Pancreas (tissue), 10 donors: ENCODE measurements around the gene ST6GALNAC2. TPM values are rescaled to one million over a fixed set of nuclear protein-coding genes. Genes with fewer than 3 reads are reported as not detected.

Experiments
- ATAC-seq, 4 donors: fragments of 200-7000 bp; cut with Tn5 transposase; one replicate each; pipeline versions ENCODE4 v1.8.0 to v1.9.1; 2020; ENCODE audit warnings: mild to moderate bottlenecking in 4 of 4, moderate library complexity in 4 of 4
- DNase-seq, 6 donors: peaks; one replicate each; pipeline ENCODE4 v3.0.0-alpha.2; 2020
- FAIRE-seq: peaks from 2 replicates; lab custom pipeline; 2012; peaks lifted over from hg19 to GRCh38; lab: Jason Lieb, UNC
- H3K27ac ChIP-seq, 4 donors: fragments of 200-600 bp; sonication (generic); 1 replicate in 3 of 4; 2 replicates in 1 of 4; pipeline versions ENCODE4 v1.5.0 to v1.8.0; 2020
- H3K27me3 ChIP-seq, 4 donors: fragments of 200-600 bp; one replicate each; pipeline ENCODE4 v1.8.0; 2021
- H3K36me3 ChIP-seq, 3 donors: fragments of 200-600 bp; sonication (generic) in 1 of 3; one replicate each; pipeline versions ENCODE4 v1.5.0 to v1.8.0; 2020 to 2021
- H3K4me1 ChIP-seq, 3 donors: fragments of 200-600 bp; one replicate each; pipeline ENCODE4 v1.8.0; 2021
- H3K4me3 ChIP-seq, 4 donors: fragments of 200-600 bp; sonication (generic) in 2 of 4; one replicate each; pipeline versions ENCODE4 v1.5.0 to v1.8.0; 2020 to 2021
- H3K9me3 ChIP-seq, 4 donors: fragments of 200-600 bp; one replicate each; pipeline ENCODE4 v1.8.0; 2021
- WGBS, 2 donors: extraction: QIAGEN DNeasy Blood & Tissue Kit; methylation state at CpG; one replicate each; pipeline ENCODE4 v1.1.7; 2013; 5-methylcytosine and 5-hydroxymethylcytosine counted together
- intact Hi-C, 3 donors: fragments of 100-400 bp; cut with DNase I; formaldehyde crosslinking; loops; one replicate each; pipeline versions ENCODE4 v1.11.1 to v1.14.2; 2022
- polyA plus RNA-seq, 2 donors: library from polyadenylated mRNA; stranded (reverse); fragments of 200-250 nt; gene quantifications; one replicate each; pipeline ENCODE4 v1.2.3, GENCODE V29; 2013
- total RNA-seq, 6 donors: library from RNA; stranded (reverse); fragmentation: NEBNext Ultra II Directional in 4 of 6; extraction: Animal tissue kit (Norgen Biotek cat#: 25700) in 4 of 6; gene quantifications; one replicate each; pipeline versions ENCODE4 v1.2.1 to v1.2.4, GENCODE V29; 2021 to 2023
- TF ChIP-seq, protein P1 (sequence below), 4 donors: fragments of 200-600 bp; sonication (generic) in 3 of 4; IDR thresholded peaks; one replicate each; pipeline versions ENCODE4 v1.5.0 to v1.8.0; 2021; ENCODE audit warnings: antibody characterized with exemption in 4 of 4
- donor health status: healthy with polysubstance abuse.
- donor health status: DM: no; HTN: no; CAD: no; lungs with moderate emphysema.
- donor health status: DM: no; HTN: no; CAD: no.
- donor health status: control.
- donor health status: control.
- donor health status: Bipolar disorder and iron deficiency.
- donor health status: DM: yes; HTN: yes; CAD: no.
- donor health status: DM: no; HTN: no; CAD: no.
- donor health status: DM: no; HTN: no; CAD: no.
- donor health status: DM: yes; HTN: yes; CAD: no.

Gene ST6GALNAC2
- total and polyA plus RNA-seq, 8 donors: 5.0 to 15.0 (median 6.9) TPM

DNA sequence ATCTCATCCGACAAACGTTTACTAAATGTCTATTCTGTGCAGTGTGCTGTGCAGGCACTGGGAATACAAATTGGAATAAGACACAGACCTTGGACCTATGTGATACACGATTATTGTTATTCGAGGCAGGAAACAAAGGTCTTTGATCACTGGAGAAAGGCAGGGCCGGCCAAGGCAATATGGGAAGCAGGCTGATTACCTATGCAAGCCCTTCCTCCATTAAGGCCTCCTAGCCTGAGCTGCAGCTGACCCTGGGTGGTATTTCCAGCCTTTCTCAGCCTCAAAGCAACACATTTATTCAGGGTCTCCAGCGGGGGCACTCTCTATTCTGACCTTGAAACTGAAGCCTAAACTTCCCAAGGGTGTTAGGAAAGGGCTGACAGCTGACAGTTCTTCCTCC is 44.5 kb upstream of the ST6GALNAC2 start:
- Histone ChIP-seq H3K36me3 (no peaks in the 10 kb centered on the region), H3K4me3 (no peak overlapping the region), H3K9me3 (no peaks in the 10 kb centered on the region), H3K27me3 (no peaks in the 10 kb centered on the region), H3K27ac (no peak overlapping the region), H3K4me1 (no peaks in the 10 kb centered on the region)
- FAIRE-seq (no peak), ATAC-seq (no peak), DNase-seq (no peak)
- 62 to 70% methylated on average over 6 of the region's 6 CpGs for WGBS, 2 donors
- TF ChIP-seq, protein P1, sequence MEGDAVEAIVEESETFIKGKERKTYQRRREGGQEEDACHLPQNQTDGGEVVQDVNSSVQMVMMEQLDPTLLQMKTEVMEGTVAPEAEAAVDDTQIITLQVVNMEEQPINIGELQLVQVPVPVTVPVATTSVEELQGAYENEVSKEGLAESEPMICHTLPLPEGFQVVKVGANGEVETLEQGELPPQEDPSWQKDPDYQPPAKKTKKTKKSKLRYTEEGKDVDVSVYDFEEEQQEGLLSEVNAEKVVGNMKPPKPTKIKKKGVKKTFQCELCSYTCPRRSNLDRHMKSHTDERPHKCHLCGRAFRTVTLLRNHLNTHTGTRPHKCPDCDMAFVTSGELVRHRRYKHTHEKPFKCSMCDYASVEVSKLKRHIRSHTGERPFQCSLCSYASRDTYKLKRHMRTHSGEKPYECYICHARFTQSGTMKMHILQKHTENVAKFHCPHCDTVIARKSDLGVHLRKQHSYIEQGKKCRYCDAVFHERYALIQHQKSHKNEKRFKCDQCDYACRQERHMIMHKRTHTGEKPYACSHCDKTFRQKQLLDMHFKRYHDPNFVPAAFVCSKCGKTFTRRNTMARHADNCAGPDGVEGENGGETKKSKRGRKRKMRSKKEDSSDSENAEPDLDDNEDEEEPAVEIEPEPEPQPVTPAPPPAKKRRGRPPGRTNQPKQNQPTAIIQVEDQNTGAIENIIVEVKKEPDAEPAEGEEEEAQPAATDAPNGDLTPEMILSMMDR (IDR thresholded peaks at IDR 0.05): no peak
- intact Hi-C loops: no loop called here

DNA sequence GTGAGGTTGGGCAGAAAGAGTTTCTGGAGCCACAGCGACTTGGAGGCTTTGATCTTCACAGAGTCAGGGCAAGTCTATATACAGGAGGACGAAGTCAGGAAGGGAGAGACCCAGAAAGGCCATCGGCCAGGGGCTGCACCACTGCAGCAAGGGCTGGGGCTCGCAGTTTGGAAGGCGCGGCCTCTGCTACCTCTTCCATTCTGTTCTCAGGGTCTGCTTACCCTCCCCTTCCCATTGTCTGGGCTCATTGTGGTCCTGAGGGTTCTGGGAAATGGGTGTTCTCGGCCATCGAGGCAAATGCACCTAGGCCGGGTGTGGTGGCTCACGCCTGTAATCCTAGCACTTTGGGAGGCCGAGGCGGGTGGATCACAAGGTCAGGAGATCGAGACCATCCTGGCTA is 41.9 kb upstream of the ST6GALNAC2 start:
- Histone ChIP-seq H3K9me3 (no peaks in the 10 kb centered on the region), H3K4me3 (no peak overlapping the region), H3K27ac (no peak overlapping the region), H3K36me3 (no peaks in the 10 kb centered on the region), H3K4me1 (no peaks in the 10 kb centered on the region), H3K27me3 (no peaks in the 10 kb centered on the region)
- intact Hi-C loops: loop anchor here in 2 of 3 donors (5.0 to 10.0 kb wide), 2 partner anchors 103 to 105 kb away; no protein-coding TSS in a partner anchor
- no peak for FAIRE-seq
- WGBS, 2 donors: 87 to 90% methylated on average over 9 to 12 of the region's 13 CpGs
- no peak for ATAC-seq
- DNase-seq: no peak
- TF ChIP-seq, protein P1 (IDR thresholded peaks at IDR 0.05): no peak

DNA sequence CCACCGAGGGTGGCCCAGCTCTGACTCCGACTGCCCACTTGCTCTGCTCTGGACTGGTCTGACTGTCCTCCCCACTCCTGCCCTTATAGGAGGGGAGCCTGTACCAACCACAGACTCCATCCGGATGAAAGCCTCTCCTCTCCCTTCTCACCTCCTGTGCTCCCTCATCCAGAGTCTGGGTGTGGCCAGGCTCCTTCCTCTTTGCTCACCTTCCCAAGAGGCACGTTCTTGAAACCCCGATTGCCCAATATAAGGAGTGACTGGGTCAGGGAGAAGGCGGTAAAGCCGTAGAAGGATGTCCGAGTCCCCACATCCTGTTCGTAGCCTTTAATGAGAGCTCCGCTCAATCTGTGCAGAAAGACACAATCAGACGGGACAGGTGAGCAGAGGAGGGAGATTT is 40.8 kb upstream of the ST6GALNAC2 start:
- ATAC-seq: no peak
- TF ChIP-seq, protein P1 (IDR thresholded peaks at IDR 0.05): no peak
- no peak for DNase-seq
- Histone ChIP-seq H3K27me3 (no peaks in the 10 kb centered on the region), H3K9me3 (no peaks in the 10 kb centered on the region), H3K4me3 (no peak overlapping the region), H3K36me3 (no peaks in the 10 kb centered on the region), H3K27ac (no peak overlapping the region), H3K4me1 (no peaks in the 10 kb centered on the region)
- intact Hi-C loops: loop anchor here in 2 of 3 donors (5.0 to 10.0 kb wide), 2 partner anchors 102 to 104 kb away; no protein-coding TSS in a partner anchor
- WGBS, 2 donors: 66 to 78% methylated on average over 9 to 11 of the region's 11 CpGs
- FAIRE-seq: no peak

DNA sequence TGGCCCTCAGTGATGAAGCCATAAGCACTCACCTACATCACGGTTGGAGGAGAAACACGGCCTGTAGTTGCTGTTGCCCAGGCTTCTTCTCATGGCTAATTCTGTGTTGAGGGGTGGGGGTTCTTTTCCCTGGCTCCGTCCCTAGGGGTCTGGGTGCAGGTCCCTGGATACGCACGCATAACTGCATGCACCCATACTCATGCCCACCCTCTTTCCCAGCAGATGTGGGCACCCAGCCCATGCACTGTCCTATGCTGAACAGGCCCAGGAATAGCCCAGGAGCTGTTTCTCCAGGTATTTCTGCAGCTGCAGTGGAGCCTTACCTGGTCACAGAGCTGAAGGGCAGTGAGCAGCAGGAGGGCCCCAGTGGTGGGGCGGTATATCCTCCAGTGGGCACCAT is 39.8 kb upstream of the ST6GALNAC2 start:
- H3K27ac ChIP-seq: no peak overlapping the region
- H3K4me3 ChIP-seq: no peak overlapping the region
- 75 to 78% methylated on average over 6 of the region's 6 CpGs for WGBS, 2 donors
- FAIRE-seq: no peak
- no peak for DNase-seq
- TF ChIP-seq, protein P1 (IDR thresholded peaks at IDR 0.05): no peak
- no peaks in the 10 kb centered on the region for H3K36me3 ChIP-seq
- no peak for ATAC-seq
- H3K9me3 ChIP-seq: no peaks in the 10 kb centered on the region
- no peaks in the 10 kb centered on the region for H3K4me1 ChIP-seq
- no peaks in the 10 kb centered on the region for H3K27me3 ChIP-seq
- intact Hi-C loops: loop anchor here in 2 of 3 donors (5.0 to 10.0 kb wide), 2 partner anchors 101 to 103 kb away; no protein-coding TSS in a partner anchor
